GM18909 (cell line): ENCODE results near the gene GLDN.
"Not testable (repeated sequence)": the region's sequence is repeated elsewhere in the genome, so short reads cannot be mapped to it uniquely, and the experiment has no call there.

Source experiments
- ATAC-seq: cut with Tn5 transposase; IDR thresholded peaks from one replicate; pipeline ENCODE4 v1.9.1; 2021; ENCODE audit warnings: mild to moderate bottlenecking; ENCODE audit not compliant: unreplicated experiment, poor library complexity

Gene GLDN

DNA sequence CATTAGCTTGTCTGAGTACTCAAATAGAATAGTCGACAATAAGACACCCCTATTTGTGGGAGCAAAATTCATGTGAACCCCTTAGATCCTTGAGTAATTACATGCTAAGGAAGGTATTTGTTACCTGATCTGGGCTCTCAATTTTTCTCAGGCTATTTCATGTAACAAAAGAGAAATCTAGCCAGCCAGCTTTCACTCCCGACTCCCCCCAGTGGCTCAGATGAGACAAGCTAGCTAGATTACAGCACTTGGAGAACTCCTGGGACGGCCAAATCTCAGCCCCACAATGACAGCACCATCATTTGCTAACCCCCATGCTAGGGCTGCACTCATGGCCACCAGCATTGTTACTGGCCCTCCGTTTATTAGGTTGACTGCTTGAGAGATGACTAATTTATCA is 41.3 kb downstream of the GLDN start:
- no peak for ATAC-seq

DNA sequence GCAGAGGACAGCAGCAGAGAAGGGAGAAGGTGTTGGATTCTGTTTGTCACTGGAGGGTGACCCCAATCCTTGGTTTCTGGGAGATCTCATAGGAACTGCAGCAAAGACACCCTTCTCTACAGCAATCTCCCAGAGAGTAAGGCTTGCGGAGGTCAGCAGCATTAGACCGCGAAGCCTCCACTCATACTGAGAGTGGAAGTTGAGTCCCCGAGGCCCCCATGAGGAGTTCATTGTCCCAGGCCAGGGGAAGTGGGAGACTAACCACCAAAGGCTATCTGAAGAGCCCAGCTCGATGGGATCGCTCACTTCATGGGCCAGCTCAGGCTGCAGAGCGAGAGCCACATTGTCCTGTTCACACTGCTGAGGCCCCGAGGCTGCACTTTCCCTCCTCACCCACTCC is 44.6 kb downstream of the GLDN start:
- no peak for ATAC-seq

DNA sequence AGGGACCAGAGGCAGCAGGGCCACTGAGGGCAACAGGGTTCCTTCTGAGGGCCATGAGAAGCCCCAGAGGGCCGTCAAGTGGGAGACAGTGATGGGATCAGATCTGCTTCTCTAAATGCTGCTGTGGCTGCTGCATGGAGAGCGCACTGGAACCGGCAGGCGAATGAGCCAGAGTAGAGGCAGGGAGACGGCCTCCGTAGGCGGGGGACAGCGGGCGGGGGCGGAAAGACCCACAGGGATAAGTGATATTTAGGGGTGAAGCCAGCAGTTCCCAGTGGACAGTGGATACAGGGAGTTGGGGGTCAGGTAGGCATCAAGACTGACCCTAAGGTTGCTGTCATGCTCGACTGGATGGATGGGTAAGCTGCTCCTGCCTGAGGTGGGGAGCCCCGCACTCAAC is 45.0 kb downstream of the GLDN start:
- no peak for ATAC-seq

DNA sequence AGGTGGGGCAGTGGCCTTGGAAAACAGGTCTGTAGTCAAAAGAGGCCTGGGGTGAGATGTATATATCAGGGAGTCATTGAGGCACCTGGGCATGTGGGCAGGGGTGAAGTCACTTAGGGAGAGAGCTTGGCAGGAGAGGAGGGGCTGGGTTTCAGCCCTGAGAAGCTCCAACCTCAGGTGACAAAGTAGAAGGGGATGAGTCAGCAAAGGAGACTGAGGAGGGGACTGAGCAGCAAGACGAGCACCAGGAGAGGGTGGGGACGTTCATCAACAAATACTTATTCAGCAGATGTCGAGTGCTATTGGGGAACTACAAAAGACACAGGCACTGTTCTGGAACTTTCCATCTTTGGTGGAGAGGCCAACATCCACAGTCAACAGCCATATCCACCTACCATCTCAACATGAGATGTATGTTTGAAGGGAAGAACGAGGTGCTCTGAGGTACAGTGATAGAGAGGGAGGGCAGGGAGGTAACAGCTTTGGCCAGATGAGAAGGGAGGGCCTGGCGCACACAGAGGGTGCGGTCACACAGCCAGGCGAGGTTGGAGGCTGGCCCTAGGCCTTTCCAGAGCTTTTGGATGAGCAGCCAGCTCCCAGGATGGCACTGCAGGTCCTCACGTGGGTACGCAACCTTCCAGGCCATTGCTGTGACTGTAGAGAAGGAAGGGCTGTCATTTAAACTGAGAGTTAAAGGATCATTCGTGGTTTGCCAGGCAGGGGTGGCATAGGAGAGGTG is 45.7 kb downstream of the GLDN start:
- no peak for ATAC-seq

DNA sequence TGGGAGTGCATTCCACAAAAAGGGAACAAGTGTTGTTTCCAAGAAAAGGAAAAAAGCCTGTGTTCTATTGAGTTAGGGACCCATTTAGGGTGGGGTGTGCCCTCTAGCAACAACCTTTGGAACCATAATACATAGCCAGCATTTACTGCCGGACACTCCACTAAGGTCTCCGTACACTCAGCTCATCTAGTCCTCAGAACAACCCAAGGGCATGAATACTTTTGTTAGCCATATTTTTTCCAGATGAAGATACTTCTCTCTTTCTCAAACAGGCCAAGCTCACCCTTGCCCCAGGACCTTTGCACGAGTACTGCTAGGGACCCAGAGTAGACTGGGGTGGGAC is 46.2 kb downstream of the GLDN start:
- ATAC-seq, result no peak

DNA sequence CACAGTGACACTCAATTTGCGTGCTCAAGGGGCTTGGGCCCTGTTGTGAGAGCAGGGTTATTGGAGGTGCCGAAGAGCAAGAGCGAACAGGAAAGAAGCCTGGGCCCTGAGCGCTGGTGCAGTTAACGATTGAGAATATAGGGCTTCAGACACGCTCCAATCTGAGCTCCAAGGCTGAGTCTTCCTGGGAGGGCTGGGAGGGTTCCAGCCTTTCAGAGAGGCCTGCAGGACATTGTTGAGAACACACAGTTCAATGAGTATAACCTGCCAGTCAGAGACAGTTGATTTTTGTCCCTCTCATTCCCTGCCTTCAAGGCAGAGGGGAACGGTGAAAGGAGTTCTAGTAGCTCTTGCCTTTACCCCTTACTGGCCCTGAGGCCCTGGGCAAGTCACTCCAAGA is 47.3 kb downstream of the GLDN start:
- no peak for ATAC-seq

DNA sequence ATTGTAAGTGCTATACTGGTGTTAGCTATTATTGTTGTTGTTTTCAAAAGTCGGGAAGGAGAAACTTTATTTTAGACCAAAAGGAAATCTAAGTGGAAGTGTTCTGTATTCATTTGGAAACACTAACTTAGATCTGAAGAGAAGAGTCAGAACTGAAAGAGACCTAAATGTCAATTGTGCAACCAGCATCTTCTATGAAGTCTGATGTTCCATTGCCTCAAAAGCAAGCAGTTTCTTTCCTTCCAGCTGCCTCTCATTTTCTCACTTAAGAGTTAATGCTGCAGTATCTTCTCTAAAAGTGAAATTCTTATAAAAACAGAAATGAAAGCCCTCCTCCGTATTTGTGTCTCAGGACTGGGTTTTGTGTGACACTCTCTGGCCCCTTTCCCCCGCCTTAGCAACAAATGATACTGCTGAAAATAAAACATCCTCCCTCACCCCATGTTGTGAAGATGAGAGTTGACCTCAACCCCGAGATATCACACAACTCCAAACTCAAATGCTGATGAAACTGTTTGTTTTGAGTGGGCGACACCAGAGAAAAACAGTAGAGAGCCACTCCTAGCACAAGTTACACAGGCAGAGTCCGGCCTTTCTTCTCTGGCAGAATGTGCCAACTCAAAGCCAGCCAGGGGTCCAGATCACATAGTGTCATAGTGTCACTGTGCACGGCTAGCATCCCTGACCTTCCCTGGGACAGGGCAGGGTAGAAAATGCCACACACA is 48.9 kb downstream of the GLDN start:
- ATAC-seq, result no peak

DNA sequence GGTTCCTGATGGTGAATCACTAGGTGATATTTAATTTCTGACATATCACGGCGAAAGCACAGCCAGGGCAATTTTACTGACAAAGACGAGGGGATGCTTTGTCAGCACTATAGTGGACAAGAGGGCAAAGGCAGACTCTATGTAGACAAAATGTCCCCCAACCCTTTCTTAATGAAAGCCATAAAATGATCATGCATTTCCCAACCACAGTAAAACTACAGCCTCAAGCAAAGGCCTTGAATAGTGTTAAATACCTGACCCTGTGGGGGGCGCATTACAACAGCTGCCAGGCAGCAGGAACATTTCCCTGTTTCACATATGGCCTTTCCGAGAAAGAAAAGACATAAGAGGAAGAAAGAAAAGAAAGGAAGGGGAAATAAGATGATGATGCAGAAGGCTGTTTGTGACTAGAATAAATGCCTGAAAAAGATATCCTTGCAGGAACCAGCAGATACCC is 49.5 kb downstream of the GLDN start:
- no peak for ATAC-seq

DNA sequence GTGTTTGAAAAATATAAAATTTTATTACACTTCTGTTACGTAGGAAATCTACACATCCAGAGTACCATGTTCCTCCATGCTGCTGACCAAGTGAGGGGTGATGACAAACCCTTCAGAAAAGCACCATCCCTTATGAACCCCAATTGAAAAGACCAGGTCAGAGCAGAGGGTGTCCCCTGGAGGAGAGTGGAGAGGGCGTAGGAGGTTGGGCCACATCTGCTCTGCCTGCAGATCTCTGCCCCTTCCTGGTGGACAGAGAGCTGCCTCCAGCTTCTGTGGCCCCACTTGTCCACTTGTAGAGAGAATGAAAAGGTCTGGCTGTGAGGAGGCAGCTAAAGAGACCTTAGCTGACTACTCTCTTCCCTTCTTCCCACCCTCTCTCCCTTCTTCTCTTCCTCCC is 55.5 kb downstream of the GLDN start:
- ATAC-seq, result no peak

DNA sequence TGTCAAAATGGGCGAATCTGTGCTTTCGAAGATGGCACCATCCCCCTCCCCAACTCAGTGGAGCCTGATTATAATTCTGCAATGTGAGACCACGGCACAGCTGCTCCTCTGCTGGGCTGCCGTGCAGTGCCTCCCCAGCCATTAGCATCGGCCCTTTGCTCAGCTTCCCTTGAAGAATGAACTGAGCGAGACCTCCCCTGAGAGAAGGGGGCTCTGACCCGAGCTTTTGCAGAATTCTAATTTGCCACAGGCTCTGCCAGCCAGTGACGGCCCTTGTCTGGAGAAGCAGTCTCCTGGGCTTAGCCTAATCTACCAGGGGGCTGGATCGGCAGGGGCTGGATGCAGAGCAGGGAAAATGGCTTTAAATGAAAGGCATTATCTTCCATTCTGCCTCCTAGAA is 57.2 kb downstream of the GLDN start:
- ATAC-seq, result no peak

DNA sequence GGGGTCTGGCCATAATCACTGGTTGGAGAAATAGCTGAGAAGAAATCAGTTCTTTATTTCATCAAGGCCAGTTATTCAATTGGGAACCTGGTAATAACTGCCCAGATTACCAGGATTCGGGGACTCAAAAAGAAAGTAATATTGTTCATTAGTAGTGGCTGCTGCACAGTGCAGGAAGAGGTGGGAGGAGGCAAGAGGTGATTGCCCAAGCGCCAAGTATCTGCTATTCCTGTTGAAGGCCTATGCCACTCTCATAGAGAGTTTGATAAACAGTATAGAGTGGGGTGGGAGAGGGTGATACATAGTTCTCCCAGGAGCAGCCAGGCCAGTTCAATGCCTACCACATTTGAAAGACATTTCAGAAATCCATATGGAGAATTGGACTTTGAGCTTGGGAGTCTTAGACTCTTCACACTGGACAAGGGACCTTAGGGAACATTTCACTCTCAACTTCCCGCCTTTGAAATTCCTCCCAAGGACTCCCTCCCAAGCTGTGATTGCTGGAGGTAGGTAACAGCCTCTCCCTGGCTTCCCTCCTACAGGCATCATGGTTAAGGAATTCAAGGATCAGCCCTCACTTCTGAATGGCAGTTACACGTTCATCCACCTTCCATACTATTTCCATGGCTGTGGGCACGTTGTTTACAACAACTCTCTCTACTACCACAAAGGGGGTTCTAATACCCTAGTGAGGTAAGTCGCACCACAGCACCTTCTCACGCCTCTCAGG is 59.8 kb downstream of the GLDN start:
- ATAC-seq, result no peak

DNA sequence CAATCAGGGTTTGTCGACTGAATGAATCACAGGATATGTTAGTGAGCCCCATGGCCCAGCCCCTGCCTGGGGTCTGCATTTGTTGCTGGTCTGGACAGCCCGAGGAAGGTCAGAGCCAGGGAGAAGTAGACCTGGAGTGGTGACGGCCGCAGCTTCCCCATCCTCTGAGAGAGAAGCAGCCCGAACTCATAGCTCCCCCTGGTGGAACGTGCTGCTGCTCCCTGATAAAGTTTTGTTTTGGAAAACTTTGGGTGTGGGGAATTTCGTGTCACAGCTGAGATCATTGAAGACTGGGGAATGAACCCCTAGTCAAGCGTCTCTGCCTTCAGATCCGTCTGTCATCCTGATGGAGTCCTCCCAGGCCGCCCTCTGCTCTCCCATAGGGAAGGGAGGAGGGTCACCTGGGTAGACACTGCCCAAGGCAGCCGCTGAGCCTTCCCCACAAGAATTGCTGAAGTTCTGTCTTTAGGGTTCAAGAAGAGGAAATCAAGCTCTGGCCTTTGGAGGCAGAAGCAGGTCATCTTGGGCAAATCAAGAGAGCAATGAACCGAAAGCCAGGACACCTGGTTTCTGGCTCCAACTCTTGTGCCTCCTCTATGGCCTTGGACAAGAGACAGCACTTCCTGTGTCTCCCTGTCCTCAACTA is 60.5 kb downstream of the GLDN start:
- ATAC-seq, result no peak

DNA sequence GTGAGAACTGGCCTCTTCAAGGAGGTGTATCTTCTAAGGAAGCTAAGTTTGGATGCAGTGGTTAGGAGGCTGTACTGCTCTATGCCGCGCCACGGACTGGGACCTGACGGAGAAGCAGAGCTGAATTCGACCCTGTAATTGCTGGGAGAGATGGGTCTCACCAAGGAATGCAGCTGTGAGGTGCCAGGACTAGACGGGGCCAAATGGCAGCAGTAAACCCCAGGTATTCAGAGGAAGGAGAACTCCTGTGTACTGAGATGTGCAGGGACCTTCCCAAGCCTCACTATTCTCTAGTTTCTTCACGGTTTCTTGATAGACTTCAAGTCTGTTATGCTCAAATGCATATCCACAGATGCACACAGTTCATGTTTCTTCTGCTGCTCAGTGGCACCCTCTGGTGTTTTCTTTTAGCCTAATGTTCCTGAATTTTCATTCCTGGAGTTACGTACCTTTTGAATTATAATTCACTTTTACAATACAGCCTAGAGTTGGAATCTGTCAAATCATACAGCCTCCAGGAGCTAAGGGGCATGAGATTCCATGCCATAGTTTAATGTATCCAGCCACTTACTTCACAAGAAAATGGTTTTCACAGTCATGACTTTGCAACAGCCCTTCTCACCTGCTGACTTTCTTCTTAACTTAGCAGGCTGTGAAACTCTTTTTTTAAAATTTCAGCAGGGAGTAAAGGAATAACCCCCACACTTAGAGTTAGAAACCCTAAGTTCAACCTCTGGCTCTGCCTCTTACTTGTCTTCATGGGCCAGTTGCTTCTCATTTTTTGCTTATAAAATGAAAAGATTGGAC is 61.8 kb downstream of the GLDN start:
- no peak for ATAC-seq

DNA sequence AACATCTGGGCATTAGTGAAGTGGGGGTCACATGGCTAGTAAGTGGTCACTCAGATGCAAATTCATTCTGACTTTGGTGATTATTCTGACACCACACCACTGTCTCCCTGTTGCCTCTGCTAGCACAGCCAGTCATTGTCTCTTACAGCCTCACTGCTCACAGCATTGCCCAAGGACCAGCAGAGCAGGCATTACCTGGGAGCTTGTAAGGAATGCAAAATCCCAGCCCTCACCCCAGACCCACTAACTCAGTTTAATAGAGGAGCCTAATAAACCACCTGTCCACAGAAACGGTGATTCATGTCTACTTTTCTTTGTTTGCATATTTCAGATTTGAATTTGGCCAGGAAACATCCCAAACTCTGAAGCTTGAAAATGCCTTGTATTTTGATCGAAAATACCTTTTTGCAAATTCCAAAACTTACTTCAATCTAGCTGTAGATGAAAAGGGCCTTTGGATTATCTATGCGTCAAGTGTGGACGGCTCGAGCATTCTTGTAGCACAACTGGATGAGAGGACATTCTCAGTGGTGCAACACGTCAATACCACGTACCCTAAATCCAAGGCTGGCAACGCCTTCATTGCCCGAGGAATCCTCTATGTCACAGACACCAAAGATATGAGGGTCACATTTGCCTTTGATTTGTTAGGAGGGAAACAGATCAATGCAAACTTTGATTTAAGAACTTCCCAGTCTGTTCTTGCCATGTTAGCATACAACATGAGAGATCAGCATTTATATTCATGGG is 62.7 kb downstream of the GLDN start:
- ATAC-seq, result no peak

DNA sequence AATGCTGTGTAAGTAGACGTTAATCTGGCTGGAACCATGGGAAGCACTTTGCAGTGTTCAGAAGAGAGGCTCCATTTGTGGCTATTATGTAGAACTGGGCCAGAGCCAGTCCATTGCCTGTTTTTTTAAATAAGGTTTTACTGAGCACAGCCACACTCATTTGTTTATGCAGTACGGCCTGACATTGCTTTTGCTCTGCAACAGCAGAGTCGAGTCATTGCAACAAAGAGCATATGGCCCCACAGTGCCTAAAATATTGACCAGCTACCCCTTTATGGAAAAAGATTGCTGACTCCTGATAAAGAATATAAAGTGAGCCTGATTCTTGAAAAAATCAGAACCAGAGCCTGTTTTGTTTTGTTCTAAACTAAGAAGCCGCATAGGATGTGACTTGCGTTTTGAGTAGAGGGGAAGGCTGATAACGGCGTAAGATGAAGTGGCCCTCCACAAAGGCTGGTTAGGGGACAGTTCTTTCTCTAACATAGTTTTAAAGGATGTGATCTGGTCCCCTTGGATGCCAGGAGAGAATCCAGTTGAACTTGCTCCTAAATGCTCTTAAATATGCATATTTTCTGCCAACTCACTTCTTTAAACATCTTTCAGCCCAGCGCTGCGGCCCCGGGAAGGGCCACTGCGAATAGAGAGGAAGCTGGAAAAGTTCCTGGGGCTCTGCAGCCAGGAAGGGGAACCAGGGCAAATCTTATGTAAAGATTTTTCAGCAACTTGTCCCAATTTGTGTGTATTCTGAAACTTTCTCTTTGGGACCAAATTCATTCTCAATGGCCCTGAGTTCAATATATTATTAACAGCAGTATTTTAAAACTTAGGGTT is 64.5 kb downstream of the GLDN start:
- no peak for ATAC-seq

DNA sequence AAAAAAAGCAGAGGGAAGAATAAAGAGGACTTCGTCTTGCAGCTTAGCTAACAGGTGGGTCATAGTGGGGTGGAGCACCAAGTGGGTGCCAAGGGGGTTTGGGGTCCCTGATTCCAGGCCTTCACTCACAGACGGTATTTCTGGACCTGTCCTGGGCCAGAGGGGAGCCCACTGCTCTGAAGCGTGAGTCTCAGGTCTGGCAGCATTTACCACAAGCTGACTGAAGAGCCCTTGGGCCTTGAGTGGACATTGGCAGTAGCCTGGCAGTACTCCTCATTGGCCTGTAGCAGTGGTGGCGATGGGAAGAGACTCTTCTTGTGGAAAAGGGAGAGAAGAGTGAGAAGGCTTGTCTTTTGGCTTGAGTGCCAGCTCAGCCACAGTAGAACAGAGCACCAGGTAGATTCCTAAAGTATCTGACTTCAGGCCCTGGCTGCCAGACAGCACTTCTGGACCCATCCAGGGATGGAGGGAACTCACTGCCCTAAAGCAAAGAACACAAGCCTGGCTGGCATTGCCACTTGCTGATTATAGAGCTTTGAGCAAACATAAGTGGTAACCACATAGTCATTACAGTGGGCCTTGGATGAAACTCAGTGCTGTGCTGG is 72.9 kb downstream of the GLDN start:
- ATAC-seq, result no peak

DNA sequence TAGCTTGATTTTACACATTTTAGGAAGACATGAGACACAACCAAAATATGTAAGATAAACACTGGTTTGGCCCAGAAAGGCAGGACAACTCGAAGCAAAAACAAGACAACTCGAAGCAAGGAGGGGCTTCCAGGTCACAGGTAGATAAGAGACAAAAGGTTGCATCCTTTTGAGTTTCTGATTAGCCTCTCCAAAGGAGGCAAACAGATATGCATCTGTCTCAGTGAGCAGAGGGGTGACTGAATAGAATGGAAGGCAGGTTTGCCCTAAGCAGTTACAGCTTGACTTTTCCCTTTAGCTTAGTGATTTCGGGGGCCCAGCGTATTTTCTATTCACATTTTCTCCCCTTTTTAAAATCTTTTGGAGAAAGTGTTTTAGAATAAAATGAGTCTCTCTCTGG is 74.7 kb downstream of the GLDN start:
- no peak for ATAC-seq

DNA sequence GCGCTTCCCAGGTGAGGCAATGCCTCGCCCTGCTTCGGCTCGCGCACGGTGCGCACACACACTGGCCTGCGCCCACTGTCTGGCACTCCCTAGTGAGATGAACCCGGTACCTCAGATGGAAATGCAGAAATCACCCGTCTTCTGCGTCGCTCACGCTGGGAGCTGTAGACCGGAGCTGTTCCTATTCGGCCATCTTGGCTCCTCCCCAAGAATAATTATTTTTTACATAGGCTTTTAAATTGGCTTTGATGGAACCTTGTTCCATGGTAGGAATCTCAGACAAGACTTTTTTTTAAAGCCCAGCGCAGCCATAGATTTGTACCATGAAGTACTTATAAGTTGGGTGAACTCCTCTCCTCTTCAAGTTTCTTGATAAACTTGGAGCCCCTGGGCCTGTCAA is 81.6 kb downstream of the GLDN start:
- not testable (repeated sequence) for ATAC-seq
